Suprapubic skin (tissue), 4 donors: ENCODE results near the gene COMMD9. TPM values are rescaled to one million over a fixed set of nuclear protein-coding genes. Genes with fewer than 3 reads are reported as not detected.

Experiments
- DNase-seq, 2 donors: peaks; one replicate each; pipeline ENCODE4 v3.0.0-alpha.2; 2019; ENCODE audit warnings: low spot score in 2 of 2
- H3K27ac ChIP-seq: fragments of 200-600 bp; sonication (generic); one replicate; pipeline ENCODE4 v1.5.1; 2019
- H3K27me3 ChIP-seq: fragments of 200-600 bp; sonication (generic); one replicate; pipeline ENCODE4 v1.5.1; 2019
- H3K36me3 ChIP-seq: fragments of 200-600 bp; sonication (generic); one replicate; pipeline ENCODE4 v1.5.1; 2019
- H3K4me1 ChIP-seq: fragments of 200-600 bp; sonication (generic); one replicate; pipeline ENCODE4 v1.5.1; 2019
- H3K4me3 ChIP-seq: fragments of 200-600 bp; sonication (generic); one replicate; pipeline ENCODE4 v1.5.1; 2019; ENCODE audit warnings: mild to moderate bottlenecking
- H3K9me3 ChIP-seq: fragments of 200-600 bp; sonication (generic); one replicate; pipeline ENCODE4 v1.5.1; 2019
- EP300 ChIP-seq: sonication (generic); formaldehyde crosslinking; IDR thresholded peaks from one replicate; pipeline ENCODE4 v1.6.1; 2017; ENCODE audit warnings: antibody characterized with exemption
- POLR2A ChIP-seq, 2 donors: fragments of 450-650 bp; IDR thresholded peaks; one replicate each; pipeline ENCODE4 v1.6.1; 2017; ENCODE audit warnings: antibody characterized with exemption in 2 of 2, mild to moderate bottlenecking in 2 of 2, moderate library complexity in 2 of 2
- POLR2AphosphoS5 ChIP-seq, 3 donors: sonication (generic); formaldehyde crosslinking; IDR thresholded peaks; one replicate each; pipeline ENCODE4 v1.6.1; 2017; ENCODE audit warnings: antibody characterized with exemption in 3 of 3
- WGBS: methylation state at CpG from one replicate; pipeline ENCODE4 v1.1.5; 2018; 5-methylcytosine and 5-hydroxymethylcytosine counted together
- total RNA-seq, 4 donors: library from RNA; depleted of rRNA; stranded (reverse); fragments of >200 nt; gene quantifications; one replicate each; pipeline ENCODE4 v1.1.0, GENCODE V29; 2016
- TF ChIP-seq, protein P1 (sequence below), 2 donors: fragments of 200-600 bp in 1 of 2; fragments of 450-650 bp in 1 of 2; sonication (generic) in 1 of 2; IDR thresholded peaks; one replicate each; pipeline ENCODE4 v1.5.1; 2016 to 2019; ENCODE audit warnings: antibody characterized with exemption in 2 of 2, mild to moderate bottlenecking in 1 of 2, moderate library complexity in 1 of 2

COMMD9 gene
- total RNA-seq, 4 donors from 2014 or later: 40.1 to 55.0 (median 46.6) TPM

DNA sequence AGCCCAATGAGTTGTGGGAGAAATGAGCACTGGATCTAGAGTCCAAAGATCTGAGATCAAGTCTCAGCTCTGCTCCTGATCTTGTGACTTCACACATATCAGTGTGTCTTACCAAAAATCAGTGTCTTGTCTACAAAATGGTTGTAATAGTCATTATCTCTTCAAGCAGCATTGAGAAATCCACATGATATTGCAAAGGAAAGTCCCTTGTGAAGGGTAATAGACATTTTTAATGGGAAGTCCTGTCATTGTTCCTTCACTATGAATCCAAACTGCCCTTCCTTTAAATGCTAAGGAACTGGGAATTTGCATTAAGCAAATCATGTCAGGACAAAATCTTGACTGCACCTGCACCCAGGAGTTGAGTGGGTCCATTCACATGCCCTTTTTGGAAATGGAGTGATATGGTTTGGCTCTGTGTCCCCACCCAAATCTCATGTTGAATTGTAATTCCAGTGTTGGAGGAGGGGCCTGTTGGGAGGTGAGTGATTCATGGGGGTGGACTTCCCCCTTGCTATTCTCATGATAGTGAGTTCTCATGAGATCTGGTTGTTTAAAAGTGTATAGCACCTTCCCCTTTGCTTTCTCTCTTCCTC, 51.1 kb downstream of the COMMD9 start:
- no peak for DNase-seq
- TF ChIP-seq POLR2A (IDR thresholded peaks at IDR 0.05) (no peak), POLR2AphosphoS5 (IDR thresholded peaks at IDR 0.05) (no peak), EP300 (no peak)
- TF ChIP-seq, protein P1, sequence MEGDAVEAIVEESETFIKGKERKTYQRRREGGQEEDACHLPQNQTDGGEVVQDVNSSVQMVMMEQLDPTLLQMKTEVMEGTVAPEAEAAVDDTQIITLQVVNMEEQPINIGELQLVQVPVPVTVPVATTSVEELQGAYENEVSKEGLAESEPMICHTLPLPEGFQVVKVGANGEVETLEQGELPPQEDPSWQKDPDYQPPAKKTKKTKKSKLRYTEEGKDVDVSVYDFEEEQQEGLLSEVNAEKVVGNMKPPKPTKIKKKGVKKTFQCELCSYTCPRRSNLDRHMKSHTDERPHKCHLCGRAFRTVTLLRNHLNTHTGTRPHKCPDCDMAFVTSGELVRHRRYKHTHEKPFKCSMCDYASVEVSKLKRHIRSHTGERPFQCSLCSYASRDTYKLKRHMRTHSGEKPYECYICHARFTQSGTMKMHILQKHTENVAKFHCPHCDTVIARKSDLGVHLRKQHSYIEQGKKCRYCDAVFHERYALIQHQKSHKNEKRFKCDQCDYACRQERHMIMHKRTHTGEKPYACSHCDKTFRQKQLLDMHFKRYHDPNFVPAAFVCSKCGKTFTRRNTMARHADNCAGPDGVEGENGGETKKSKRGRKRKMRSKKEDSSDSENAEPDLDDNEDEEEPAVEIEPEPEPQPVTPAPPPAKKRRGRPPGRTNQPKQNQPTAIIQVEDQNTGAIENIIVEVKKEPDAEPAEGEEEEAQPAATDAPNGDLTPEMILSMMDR (IDR thresholded peaks at IDR 0.05): no peak
- H3K4me3 ChIP-seq: no peak overlapping the region
- no peaks in the 10 kb centered on the region for H3K27me3 ChIP-seq
- no peaks in the 10 kb centered on the region for H3K9me3 ChIP-seq
- no peak overlapping the region for H3K27ac ChIP-seq
- H3K4me1 ChIP-seq: no peaks in the 10 kb centered on the region
- H3K36me3 ChIP-seq: no peaks in the 10 kb centered on the region

DNA sequence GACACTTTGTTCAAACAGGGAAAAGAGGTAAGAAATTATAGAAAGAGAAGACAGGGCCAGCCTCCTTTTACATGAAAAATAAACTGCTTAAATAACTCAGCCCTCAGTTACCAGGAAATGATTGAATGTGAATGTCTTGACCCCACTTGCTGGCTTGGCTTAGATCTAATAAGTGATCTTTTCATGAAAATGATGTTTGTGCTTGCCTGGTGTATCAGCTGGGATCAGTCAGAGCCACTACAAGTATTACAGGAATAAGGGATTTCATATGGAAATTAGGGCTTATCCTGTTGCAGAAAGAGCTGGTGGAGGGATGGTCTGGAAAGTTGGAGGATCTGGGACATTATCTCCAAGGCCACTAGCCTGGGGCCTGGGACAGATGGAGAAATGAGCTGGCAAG, 51.8 kb downstream of the COMMD9 start:
- H3K36me3 ChIP-seq: no peaks in the 10 kb centered on the region
- H3K27ac ChIP-seq: no peak overlapping the region
- TF ChIP-seq POLR2AphosphoS5 (IDR thresholded peaks at IDR 0.05): no peak
- TF ChIP-seq, protein P1 (IDR thresholded peaks at IDR 0.05): no peak
- no peak for TF ChIP-seq POLR2A (IDR thresholded peaks at IDR 0.05)
- TF ChIP-seq EP300: no peak
- H3K4me1 ChIP-seq: no peaks in the 10 kb centered on the region
- no peaks in the 10 kb centered on the region for H3K9me3 ChIP-seq
- no peaks in the 10 kb centered on the region for H3K27me3 ChIP-seq
- no peak for DNase-seq
- H3K4me3 ChIP-seq: no peak overlapping the region

DNA sequence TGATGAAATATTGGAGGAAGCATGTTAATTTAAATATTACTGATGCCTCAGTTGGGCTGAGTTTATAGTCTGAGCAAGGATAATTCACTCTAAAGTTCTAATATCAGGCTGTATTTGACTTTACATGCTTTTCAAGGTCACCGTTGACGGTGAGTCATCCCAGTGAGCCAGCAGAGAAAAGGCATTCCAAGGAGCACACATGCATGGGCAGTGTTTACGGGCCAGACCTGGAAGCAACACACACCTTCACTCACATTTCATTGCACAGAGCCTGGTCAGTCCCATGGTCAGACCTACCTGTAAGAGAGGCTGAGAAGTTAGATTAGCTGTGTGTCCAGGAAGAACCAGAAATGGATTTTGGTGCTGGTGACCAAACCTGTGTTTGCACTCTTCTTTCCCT, 53.5 kb downstream of the COMMD9 start:
- 96% methylated on average over 3 of the region's 3 CpGs for WGBS
- Histone ChIP-seq H3K27me3 (no peaks in the 10 kb centered on the region), H3K9me3 (no peaks in the 10 kb centered on the region), H3K4me3 (no peak overlapping the region), H3K36me3 (no peaks in the 10 kb centered on the region), H3K4me1 (peaks cover 2% of the 10 kb centered on the region), H3K27ac (no peak overlapping the region)
- DNase-seq: no peak
- TF ChIP-seq, protein P1 (IDR thresholded peaks at IDR 0.05): no peak
- TF ChIP-seq POLR2A (IDR thresholded peaks at IDR 0.05): no peak
- no peak for TF ChIP-seq EP300
- TF ChIP-seq POLR2AphosphoS5 (IDR thresholded peaks at IDR 0.05): no peak

DNA sequence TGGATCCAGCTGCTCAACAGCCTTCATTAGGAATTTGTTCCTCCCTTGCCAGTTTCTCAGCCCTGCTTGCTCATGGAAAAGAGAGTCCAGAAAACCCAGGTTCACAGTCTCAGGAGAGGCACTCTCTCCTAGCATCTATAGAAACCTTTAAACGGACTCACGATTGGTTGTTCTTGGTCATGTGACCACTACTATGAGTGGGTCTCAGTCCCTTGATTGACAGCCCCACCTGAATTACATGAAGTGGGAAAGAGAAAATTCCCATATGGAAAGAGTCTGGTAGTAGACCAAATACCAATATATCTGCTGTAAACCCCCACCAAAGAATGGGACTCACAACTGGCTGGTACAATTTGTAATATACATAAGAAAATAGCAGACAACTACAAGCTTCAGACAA, 54.4 kb downstream of the COMMD9 start:
- H3K27ac ChIP-seq: no peak overlapping the region
- H3K4me3 ChIP-seq: no peak overlapping the region
- TF ChIP-seq EP300 (no peak), POLR2AphosphoS5 (IDR thresholded peaks at IDR 0.05) (no peak)
- TF ChIP-seq, protein P1 (IDR thresholded peaks at IDR 0.05): no peak
- 100% methylated on average over 2 of the region's 2 CpGs for WGBS
- no peak for DNase-seq
- no peaks in the 10 kb centered on the region for H3K36me3 ChIP-seq
- H3K9me3 ChIP-seq: no peaks in the 10 kb centered on the region
- H3K27me3 ChIP-seq: no peaks in the 10 kb centered on the region
- peaks cover 2% of the 10 kb centered on the region for H3K4me1 ChIP-seq

DNA sequence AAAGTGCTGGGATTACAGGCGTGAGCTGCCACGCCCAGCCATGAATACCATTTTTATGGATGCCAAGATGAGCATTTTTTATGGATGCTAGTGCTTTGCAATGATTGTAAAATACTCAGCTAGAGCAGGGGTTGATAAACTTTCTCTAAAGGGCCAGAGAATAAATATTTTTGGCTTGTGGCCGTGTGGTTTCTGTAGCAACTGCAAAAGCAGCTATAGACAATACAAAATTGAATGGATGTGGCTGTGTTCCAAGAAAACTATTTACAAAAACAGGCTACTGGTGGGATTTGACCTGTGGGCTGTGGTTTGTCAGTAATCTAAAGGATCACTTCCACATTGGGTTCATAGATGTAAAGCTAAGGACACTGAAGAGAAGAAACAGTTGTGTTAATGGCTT, 56.0 kb downstream of the COMMD9 start:
- peaks cover 6% of the 10 kb centered on the region for H3K4me1 ChIP-seq
- H3K27me3 ChIP-seq: no peaks in the 10 kb centered on the region
- no peak for DNase-seq
- WGBS: 38% methylated on average over 3 of the region's 3 CpGs
- H3K36me3 ChIP-seq: peaks cover 4% of the 10 kb centered on the region
- TF ChIP-seq POLR2A (IDR thresholded peaks at IDR 0.05) (no peak), POLR2AphosphoS5 (IDR thresholded peaks at IDR 0.05) (no peak), EP300 (no peak)
- TF ChIP-seq, protein P1 (IDR thresholded peaks at IDR 0.05): no peak
- no peak overlapping the region for H3K27ac ChIP-seq
- H3K4me3 ChIP-seq: no peak overlapping the region
- H3K9me3 ChIP-seq: no peaks in the 10 kb centered on the region
